SK-N-SH treated with all-trans-retinoic acid at 6 μM for 48 hours (cell line): Measurements from ENCODE around the gene OTOG.

Experiments
- BACH2 ChIP-seq: fragments of 250-450 bp; sonication (Bioruptor Pico); IDR thresholded peaks from 2 replicates; pipeline ENCODE4 v1.9.0; 2021; ENCODE audit warnings: mild to moderate bottlenecking, borderline replicate concordance
- CSDC2 ChIP-seq: fragments of 250-450 bp; sonication (Bioruptor Pico); IDR thresholded peaks from 2 replicates; pipeline ENCODE4 v1.5.0; 2020; ENCODE audit warnings: mild to moderate bottlenecking, moderate library complexity
- ZNF565 ChIP-seq: fragments of 450-650 bp; formaldehyde crosslinking; conservative IDR thresholded peaks from 2 replicates; pipeline ENCODE4 v1.5.0; 2020; ENCODE audit warnings: low read depth, mild to moderate bottlenecking, moderate library complexity
- ZNF8 ChIP-seq: fragments of 450-650 bp; formaldehyde crosslinking; IDR thresholded peaks from 2 replicates; pipeline ENCODE4 v1.5.0; 2020; ENCODE audit warnings: mild to moderate bottlenecking, moderate library complexity
- TF ChIP-seq, protein P1 (sequence below): fragments of 250-450 bp; sonication (Bioruptor Pico); IDR thresholded peaks from 2 replicates; pipeline ENCODE4 v1.8.0; 2020; ENCODE audit warnings: mild to moderate bottlenecking, moderate library complexity, borderline replicate concordance
- TF ChIP-seq, protein P2 (sequence below): fragments of 250-450 bp; sonication (Bioruptor Pico); IDR thresholded peaks from 2 replicates; pipeline ENCODE4 v1.5.1; 2021; ENCODE audit warnings: mild to moderate bottlenecking, moderate library complexity
- TF ChIP-seq, protein P3 (sequence below): fragments of 250-450 bp; sonication (Bioruptor Pico); IDR thresholded peaks from 2 replicates; pipeline ENCODE4 v1.5.1; 2020; ENCODE audit warnings: low read depth, mild to moderate bottlenecking, moderate library complexity

DNA sequence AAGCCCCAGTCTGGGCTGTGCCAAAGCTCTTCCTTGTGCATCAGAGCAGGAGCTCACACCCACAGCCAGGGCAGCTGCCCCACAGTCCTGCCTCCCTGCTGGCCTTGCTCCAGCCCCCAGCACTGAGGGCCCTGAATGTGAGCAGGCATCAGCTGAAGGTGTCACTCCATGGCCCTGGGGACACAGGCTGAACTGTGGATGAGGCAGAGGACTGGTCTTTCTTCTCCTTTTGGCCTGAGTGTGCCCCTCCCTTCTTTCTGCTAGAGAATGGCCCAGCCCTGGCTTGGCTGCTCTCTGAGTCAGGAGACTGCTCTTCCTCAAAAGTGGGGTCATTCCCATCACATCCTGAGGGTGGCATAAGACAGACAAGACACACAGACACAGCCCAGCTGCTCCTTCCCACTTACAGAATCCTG, 16.2 kb downstream of the OTOG start:
- TF ChIP-seq, protein P1, sequence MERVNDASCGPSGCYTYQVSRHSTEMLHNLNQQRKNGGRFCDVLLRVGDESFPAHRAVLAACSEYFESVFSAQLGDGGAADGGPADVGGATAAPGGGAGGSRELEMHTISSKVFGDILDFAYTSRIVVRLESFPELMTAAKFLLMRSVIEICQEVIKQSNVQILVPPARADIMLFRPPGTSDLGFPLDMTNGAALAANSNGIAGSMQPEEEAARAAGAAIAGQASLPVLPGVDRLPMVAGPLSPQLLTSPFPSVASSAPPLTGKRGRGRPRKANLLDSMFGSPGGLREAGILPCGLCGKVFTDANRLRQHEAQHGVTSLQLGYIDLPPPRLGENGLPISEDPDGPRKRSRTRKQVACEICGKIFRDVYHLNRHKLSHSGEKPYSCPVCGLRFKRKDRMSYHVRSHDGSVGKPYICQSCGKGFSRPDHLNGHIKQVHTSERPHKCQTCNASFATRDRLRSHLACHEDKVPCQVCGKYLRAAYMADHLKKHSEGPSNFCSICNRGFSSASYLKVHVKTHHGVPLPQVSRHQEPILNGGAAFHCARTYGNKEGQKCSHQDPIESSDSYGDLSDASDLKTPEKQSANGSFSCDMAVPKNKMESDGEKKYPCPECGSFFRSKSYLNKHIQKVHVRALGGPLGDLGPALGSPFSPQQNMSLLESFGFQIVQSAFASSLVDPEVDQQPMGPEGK (CRISPR knock-in tag), result no peak
- TF ChIP-seq, protein P2, sequence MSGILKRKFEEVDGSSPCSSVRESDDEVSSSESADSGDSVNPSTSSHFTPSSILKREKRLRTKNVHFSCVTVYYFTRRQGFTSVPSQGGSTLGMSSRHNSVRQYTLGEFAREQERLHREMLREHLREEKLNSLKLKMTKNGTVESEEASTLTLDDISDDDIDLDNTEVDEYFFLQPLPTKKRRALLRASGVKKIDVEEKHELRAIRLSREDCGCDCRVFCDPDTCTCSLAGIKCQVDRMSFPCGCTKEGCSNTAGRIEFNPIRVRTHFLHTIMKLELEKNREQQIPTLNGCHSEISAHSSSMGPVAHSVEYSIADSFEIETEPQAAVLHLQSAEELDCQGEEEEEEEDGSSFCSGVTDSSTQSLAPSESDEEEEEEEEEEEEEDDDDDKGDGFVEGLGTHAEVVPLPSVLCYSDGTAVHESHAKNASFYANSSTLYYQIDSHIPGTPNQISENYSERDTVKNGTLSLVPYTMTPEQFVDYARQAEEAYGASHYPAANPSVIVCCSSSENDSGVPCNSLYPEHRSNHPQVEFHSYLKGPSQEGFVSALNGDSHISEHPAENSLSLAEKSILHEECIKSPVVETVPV, result no peak
- TF ChIP-seq ZNF8 (CRISPR knock-in tag) (no peak), CSDC2 (CRISPR knock-in tag) (no peak), BACH2 (CRISPR knock-in tag) (no peak), ZNF565 (CRISPR knock-in tag) (no peak)
- TF ChIP-seq, protein P3, sequence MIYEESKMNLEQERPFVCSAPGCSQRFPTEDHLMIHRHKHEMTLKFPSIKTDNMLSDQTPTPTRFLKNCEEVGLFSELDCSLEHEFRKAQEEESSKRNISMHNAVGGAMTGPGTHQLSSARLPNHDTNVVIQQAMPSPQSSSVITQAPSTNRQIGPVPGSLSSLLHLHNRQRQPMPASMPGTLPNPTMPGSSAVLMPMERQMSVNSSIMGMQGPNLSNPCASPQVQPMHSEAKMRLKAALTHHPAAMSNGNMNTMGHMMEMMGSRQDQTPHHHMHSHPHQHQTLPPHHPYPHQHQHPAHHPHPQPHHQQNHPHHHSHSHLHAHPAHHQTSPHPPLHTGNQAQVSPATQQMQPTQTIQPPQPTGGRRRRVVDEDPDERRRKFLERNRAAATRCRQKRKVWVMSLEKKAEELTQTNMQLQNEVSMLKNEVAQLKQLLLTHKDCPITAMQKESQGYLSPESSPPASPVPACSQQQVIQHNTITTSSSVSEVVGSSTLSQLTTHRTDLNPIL (CRISPR knock-in tag), result no peak
